Measurements from ENCODE around the gene SPA17. TPM values are rescaled to one million over a fixed set of nuclear protein-coding genes. Genes with fewer than 3 reads are reported as not detected.

The SPA17 gene
- total and polyA plus RNA-seq, 9 of the 15 experiments (the other 6 are each of a cell fraction or from before 2014, with no cell fraction given): 6.0 to 19.5 (median 12.6) TPM

DNA sequence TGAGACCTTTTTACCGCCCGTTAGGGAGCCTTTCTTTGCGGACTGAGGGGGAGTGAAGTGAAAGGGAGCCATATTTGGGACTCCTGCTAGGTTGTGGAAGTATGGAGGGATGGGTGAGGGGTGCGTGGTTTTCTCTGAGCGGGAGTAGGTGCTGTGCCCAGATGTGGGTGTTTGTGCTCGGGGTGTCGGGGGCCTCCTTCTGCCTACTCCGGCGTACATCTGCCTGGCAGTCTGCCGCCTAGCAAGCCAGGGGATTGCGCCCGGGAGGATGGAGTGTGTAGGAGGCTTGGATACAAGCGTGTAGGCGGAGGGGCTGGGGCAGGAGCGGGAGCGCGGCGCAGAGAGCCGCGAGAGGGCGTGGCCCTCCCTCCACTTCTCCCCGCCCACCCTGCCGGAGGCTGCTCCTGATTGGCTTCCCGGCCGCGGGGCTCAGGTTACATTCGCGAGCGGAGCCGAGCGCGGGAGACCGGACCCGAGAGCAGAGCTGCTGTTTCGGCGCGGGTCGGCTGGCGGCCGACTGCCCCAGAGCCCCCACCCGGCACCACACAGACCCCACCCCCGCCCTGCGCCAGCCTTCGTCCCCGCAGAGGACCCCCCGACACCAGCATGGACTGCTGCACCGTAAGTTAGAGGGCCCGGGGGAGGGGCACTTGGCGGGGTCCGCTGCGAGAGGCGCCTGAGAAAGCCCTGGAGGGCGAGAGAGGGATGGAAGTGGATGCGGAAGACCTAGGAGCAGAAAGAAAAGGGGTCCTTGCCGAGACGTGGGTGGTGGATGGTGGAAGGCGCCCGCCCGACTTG lies 66.0 kb downstream of the SPA17 start, which contains the start of gene NRGN (continued):
- TF ChIP-seq NFYB (IDR thresholded peaks at IDR 0.05; ENCODE audit: extremely low read depth, insufficient read length) (peak; percentile 6), RCOR1 (IDR thresholded peaks at IDR 0.05; ENCODE audit: borderline replicate concordance in 1 of 2, low read depth in 2 of 2, low read length in 2 of 2) (peak in 1 of 2 experiments; percentile 40; a peak in 1 of 4 replicates), PHB (CRISPR knock-in tag; IDR thresholded peaks at IDR 0.05) (no peak), POLR3G (IDR thresholded peaks at IDR 0.05; ENCODE audit: extremely low read depth, insufficient read length, insufficient replicate concordance) (no peak), XRCC4 (IDR thresholded peaks at IDR 0.05; ENCODE audit: extremely low read depth, insufficient read depth, insufficient read length) (no peak), MEIS2 (IDR thresholded peaks at IDR 0.05; ENCODE audit: partially characterized antibody) (no peak), NCOA4 (IDR thresholded peaks at IDR 0.05; ENCODE audit: partially characterized antibody) (no peak)
- TF ChIP-seq, protein P1, sequence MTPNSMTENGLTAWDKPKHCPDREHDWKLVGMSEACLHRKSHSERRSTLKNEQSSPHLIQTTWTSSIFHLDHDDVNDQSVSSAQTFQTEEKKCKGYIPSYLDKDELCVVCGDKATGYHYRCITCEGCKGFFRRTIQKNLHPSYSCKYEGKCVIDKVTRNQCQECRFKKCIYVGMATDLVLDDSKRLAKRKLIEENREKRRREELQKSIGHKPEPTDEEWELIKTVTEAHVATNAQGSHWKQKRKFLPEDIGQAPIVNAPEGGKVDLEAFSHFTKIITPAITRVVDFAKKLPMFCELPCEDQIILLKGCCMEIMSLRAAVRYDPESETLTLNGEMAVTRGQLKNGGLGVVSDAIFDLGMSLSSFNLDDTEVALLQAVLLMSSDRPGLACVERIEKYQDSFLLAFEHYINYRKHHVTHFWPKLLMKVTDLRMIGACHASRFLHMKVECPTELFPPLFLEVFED (CRISPR knock-in tag; conservative IDR thresholded peaks at IDR 0.05): no peak
- TF ChIP-seq, protein P2, sequence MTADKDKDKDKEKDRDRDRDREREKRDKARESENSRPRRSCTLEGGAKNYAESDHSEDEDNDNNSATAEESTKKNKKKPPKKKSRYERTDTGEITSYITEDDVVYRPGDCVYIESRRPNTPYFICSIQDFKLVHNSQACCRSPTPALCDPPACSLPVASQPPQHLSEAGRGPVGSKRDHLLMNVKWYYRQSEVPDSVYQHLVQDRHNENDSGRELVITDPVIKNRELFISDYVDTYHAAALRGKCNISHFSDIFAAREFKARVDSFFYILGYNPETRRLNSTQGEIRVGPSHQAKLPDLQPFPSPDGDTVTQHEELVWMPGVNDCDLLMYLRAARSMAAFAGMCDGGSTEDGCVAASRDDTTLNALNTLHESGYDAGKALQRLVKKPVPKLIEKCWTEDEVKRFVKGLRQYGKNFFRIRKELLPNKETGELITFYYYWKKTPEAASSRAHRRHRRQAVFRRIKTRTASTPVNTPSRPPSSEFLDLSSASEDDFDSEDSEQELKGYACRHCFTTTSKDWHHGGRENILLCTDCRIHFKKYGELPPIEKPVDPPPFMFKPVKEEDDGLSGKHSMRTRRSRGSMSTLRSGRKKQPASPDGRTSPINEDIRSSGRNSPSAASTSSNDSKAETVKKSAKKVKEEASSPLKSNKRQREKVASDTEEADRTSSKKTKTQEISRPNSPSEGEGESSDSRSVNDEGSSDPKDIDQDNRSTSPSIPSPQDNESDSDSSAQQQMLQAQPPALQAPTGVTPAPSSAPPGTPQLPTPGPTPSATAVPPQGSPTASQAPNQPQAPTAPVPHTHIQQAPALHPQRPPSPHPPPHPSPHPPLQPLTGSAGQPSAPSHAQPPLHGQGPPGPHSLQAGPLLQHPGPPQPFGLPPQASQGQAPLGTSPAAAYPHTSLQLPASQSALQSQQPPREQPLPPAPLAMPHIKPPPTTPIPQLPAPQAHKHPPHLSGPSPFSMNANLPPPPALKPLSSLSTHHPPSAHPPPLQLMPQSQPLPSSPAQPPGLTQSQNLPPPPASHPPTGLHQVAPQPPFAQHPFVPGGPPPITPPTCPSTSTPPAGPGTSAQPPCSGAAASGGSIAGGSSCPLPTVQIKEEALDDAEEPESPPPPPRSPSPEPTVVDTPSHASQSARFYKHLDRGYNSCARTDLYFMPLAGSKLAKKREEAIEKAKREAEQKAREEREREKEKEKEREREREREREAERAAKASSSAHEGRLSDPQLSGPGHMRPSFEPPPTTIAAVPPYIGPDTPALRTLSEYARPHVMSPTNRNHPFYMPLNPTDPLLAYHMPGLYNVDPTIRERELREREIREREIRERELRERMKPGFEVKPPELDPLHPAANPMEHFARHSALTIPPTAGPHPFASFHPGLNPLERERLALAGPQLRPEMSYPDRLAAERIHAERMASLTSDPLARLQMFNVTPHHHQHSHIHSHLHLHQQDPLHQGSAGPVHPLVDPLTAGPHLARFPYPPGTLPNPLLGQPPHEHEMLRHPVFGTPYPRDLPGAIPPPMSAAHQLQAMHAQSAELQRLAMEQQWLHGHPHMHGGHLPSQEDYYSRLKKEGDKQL (CRISPR knock-in tag; IDR thresholded peaks at IDR 0.05; ENCODE audit: borderline replicate concordance): no peak
- TF ChIP-seq, protein P3, sequence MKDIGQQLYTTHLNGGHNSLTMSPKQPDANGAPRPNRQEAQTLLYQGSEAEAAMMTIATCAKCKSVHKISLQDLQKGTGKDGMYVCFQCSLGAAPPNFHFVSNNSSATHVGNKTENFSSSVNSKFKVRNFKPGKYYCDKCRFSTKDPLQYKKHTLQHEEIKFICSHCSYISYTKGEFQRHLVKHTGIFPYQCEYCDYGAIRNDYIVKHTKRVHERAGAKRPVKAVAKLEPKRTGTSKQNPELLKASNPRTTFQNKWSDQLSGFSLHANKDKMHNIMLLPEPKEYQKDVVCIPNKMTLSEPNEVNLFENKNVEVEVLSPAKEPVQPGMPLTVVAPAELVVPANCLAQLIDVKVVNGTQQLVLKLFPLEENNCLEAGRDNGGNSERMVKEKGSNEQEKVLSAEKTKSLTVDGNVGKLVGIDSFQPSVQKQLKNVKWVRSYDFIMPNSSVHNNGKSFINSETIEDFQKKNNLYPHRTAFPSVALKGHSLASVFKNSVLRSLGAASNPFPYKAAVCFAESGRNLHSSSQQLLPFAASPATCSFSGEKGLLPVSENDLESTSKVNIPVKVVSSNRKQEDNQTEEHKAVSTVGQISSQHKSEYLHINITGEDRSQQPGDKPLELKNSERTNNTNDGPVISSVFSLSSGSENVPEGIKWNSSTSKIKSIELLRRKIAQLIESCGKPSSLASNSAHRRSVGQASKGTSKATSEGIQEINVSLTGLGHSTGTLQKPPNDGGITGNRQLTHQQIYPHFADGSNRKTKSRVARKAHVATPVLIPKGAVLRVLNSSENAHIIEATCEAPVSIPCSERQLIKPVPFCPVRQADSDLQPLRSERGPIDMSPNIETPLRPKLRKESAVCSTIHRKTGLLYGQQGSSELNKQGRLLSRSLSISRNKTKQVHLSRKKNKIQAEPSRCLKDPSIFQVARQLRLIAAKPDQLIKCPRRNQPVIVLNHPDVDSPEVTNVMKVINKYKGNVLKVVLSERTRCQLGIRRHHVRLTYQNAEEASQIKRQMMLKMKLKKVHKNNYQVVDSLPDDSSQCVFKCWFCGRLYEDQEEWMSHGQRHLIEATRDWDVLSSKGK (CRISPR knock-in tag; IDR thresholded peaks at IDR 0.05): no peak

Data from K562 (cell line).